Neural cell (in vitro differentiated cells): Measurements from ENCODE around the gene VIT. TPM values are rescaled to one million over a fixed set of nuclear protein-coding genes. Genes with fewer than 3 reads are reported as not detected.

Experiments used
- H2AFZ ChIP-seq: fragments of 200-600, 300-800 bp; sonication (generic), shearing (Covaris generic); 2 replicates; pipeline ENCODE4 v1.6.0; 2014; ENCODE audit warnings: low read depth, mild to moderate bottlenecking, antibody characterized with exemption, low read length, moderate library complexity
- H3F3A ChIP-seq: fragments of 200-600 bp; shearing (Covaris generic); 2 replicates; pipeline ENCODE4 v1.6.1; 2016; ENCODE audit warnings: mild to moderate bottlenecking, moderate library complexity, mixed read lengths, antibody characterized with exemption, low read length; ENCODE audit not compliant: insufficient read depth, poor library complexity, severe bottlenecking
- H3K27ac ChIP-seq: fragments of 200-600, 300-800 bp; sonication (generic), shearing (Covaris generic); 2 replicates; pipeline ENCODE4 v1.5.1; 2014; ENCODE audit warnings: mild to moderate bottlenecking, low read length, moderate library complexity
- H3K27me3 ChIP-seq: fragments of 300-800, 200-600 bp; sonication (generic), shearing (Covaris generic); 2 replicates; pipeline ENCODE4 v1.6.0; 2014; ENCODE audit warnings: mild to moderate bottlenecking, low read depth, low read length, moderate library complexity; ENCODE audit not compliant: insufficient read depth
- H3K36me3 ChIP-seq: fragments of 300-800, 200-600 bp; sonication (generic), shearing (Covaris generic); 2 replicates; pipeline ENCODE4 v1.5.1; 2014; ENCODE audit warnings: mild to moderate bottlenecking, antibody characterized with exemption, low read length, moderate library complexity; ENCODE audit not compliant: insufficient read depth
- H3K4me2 ChIP-seq: fragments of 300-800, 200-600 bp; sonication (generic), shearing (Covaris generic); 2 replicates; pipeline ENCODE4 v1.6.0; 2014; ENCODE audit warnings: mild to moderate bottlenecking, low read length
- H3K4me3 ChIP-seq: fragments of 300-800, 200-600 bp; sonication (generic), shearing (Covaris generic); 2 replicates; pipeline ENCODE4 v1.5.1; 2014; ENCODE audit warnings: mild to moderate bottlenecking, low read length, moderate library complexity
- H3K79me2 ChIP-seq: fragments of 200-600 bp; shearing (Covaris generic); replicated peaks from 2 replicates; pipeline ENCODE4 v1.6.0; 2014; ENCODE audit warnings: mild to moderate bottlenecking, low read length, moderate library complexity; ENCODE audit not compliant: insufficient read depth
- H3K9ac ChIP-seq: fragments of 300-800, 200-600 bp; sonication (generic), shearing (Covaris generic); 2 replicates; pipeline ENCODE4 v1.6.1; 2016; ENCODE audit warnings: mild to moderate bottlenecking, low read length, mixed read lengths
- H3K9me2 ChIP-seq: fragments of 200-600 bp; shearing (Covaris generic); 2 replicates; pipeline ENCODE4 v1.6.1; 2016; ENCODE audit warnings: mild to moderate bottlenecking, low read length, mixed read lengths; ENCODE audit not compliant: insufficient read depth
- H3K9me3 ChIP-seq: fragments of 200-600, 300-800 bp; sonication (generic), shearing (Covaris generic); 2 replicates; pipeline ENCODE4 v1.6.1; 2016; ENCODE audit warnings: mild to moderate bottlenecking, mixed run types, low read length, moderate library complexity, mixed read lengths
- H4K20me1 ChIP-seq: fragments of 200-600 bp; shearing (Covaris generic); 2 replicates; pipeline ENCODE4 v1.6.1; 2016; ENCODE audit warnings: mild to moderate bottlenecking, mixed run types; ENCODE audit not compliant: insufficient read depth
- EP300 ChIP-seq: fragments of 450-650 bp; conservative IDR thresholded peaks from 2 replicates; pipeline ENCODE4 v1.6.1; 2014; ENCODE audit warnings: antibody characterized with exemption, mild to moderate bottlenecking, moderate library complexity; ENCODE audit not compliant: poor library complexity, severe bottlenecking
- EZH2 ChIP-seq: fragments of 200-600, 300-800 bp; shearing (Covaris generic), sonication (generic); IDR thresholded peaks from 2 replicates; pipeline ENCODE4 v1.6.1; 2014; ENCODE audit warnings: antibody characterized with exemption, low read length, borderline replicate concordance, mild to moderate bottlenecking; ENCODE audit not compliant: insufficient read depth, poor library complexity, severe bottlenecking
- MXI1 ChIP-seq: fragments of 450-650 bp; conservative IDR thresholded peaks from 2 replicates; pipeline ENCODE4 v1.6.1; 2014; ENCODE audit warnings: antibody characterized with exemption, mild to moderate bottlenecking; ENCODE audit not compliant: poor library complexity, severe bottlenecking
- POLR2AphosphoS5 ChIP-seq: IDR thresholded peaks from 2 replicates; pipeline ENCODE4 v1.6.1; 2012
- RAD21 ChIP-seq: fragments of 450-650 bp; conservative IDR thresholded peaks from 2 replicates; pipeline ENCODE4 v1.6.1; 2014; ENCODE audit warnings: antibody characterized with exemption, mild to moderate bottlenecking, moderate library complexity
- REST ChIP-seq: IDR thresholded peaks from 2 replicates; pipeline ENCODE4 v1.6.1; 2012; ENCODE audit warnings: borderline replicate concordance
- SMC3 ChIP-seq: fragments of 450-650 bp; conservative IDR thresholded peaks from 2 replicates; pipeline ENCODE4 v1.6.1; 2014; ENCODE audit warnings: antibody characterized with exemption, mild to moderate bottlenecking, moderate library complexity; ENCODE audit not compliant: poor library complexity
- TAF1 ChIP-seq: IDR thresholded peaks from 2 replicates; pipeline ENCODE4 v1.6.1; 2012; ENCODE audit warnings: low read depth
- polyA plus RNA-seq: library from polyadenylated mRNA; depleted of rRNA; stranded (reverse); fragments of >200 nt; gene quantifications from 2 replicates; pipeline ENCODE4 v1.2.3, GENCODE V29; 2014
- TF ChIP-seq, protein P1 (sequence below): fragments of 450-650 bp; IDR thresholded peaks from 2 replicates; pipeline ENCODE4 v1.5.1; 2014; ENCODE audit warnings: antibody characterized with exemption, mild to moderate bottlenecking, moderate library complexity; ENCODE audit not compliant: poor library complexity, severe bottlenecking

VIT gene
- polyA plus RNA-seq, 1 donor from 2014 or later = not detected

GRCh38 chr2:36777788-36778187 is 81.3 kb downstream of the VIT start:
- no peaks in the 10 kb centered on the region for H3K9me2 ChIP-seq
- H3K36me3 ChIP-seq = no peaks in the 10 kb centered on the region
- no peak overlapping the region for H3K4me3 ChIP-seq
- no peak overlapping the region for H2AFZ ChIP-seq
- no peak overlapping the region for H3K9ac ChIP-seq
- H3K4me2 ChIP-seq = no peak overlapping the region
- H3K27ac ChIP-seq = no peak overlapping the region
- H3K9me3 ChIP-seq = no peaks in the 10 kb centered on the region
- H3K79me2 ChIP-seq = no peaks in the 10 kb centered on the region
- H3K27me3 ChIP-seq = no peaks in the 10 kb centered on the region
- H3F3A ChIP-seq = no peaks in the 10 kb centered on the region
- TF ChIP-seq REST (no peak), SMC3 (no peak), RAD21 (no peak)
- no peaks in the 10 kb centered on the region for H4K20me1 ChIP-seq

GRCh38 chr2:36779462-36779861 is 83.0 kb downstream of the VIT start:
- H2AFZ ChIP-seq = no peak overlapping the region

DNA sequence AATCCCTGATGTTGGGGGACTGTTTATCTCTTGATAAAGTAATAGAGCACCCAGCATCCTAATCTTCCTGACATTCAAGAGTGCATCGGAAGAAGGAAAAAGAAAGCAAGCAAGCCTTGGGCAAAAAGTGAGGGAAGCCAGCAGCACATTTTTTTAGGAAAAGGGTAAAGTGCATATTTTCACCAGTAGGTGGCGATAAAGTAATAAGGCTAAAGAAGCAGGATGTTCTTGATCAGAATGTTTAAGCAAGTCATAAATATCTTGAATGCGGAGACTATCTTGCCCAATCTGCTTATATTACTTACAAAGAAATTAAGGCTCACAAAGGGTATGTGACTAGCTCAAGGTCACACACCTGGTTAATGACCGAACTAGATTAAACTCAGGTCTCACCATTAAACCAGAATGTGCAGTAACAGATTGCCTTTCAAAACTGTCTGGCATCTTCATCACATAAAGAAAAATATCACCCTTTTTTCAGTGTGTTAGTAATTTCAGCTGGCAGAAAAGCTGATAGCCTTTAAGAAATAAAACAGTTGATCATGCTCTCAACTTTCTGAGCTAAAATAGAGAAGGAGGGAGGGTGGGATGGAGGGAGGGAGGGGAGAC is 83.8 kb downstream of the VIT start:
- H3K9me2 ChIP-seq = no peaks in the 10 kb centered on the region
- H3K9me3 ChIP-seq = no peaks in the 10 kb centered on the region
- H3K27me3 ChIP-seq = no peaks in the 10 kb centered on the region
- no peaks in the 10 kb centered on the region for H3K36me3 ChIP-seq
- no peak overlapping the region for H3K4me2 ChIP-seq
- H3K4me3 ChIP-seq = no peak overlapping the region
- no peak for TF ChIP-seq MXI1
- peak; percentile 71 for TF ChIP-seq SMC3
- TF ChIP-seq TAF1 = no peak
- no peak for TF ChIP-seq EZH2
- TF ChIP-seq REST = no peak
- TF ChIP-seq EP300 = no peak
- peak; percentile 76 for TF ChIP-seq RAD21
- no peak for TF ChIP-seq POLR2AphosphoS5
- TF ChIP-seq, protein P1, sequence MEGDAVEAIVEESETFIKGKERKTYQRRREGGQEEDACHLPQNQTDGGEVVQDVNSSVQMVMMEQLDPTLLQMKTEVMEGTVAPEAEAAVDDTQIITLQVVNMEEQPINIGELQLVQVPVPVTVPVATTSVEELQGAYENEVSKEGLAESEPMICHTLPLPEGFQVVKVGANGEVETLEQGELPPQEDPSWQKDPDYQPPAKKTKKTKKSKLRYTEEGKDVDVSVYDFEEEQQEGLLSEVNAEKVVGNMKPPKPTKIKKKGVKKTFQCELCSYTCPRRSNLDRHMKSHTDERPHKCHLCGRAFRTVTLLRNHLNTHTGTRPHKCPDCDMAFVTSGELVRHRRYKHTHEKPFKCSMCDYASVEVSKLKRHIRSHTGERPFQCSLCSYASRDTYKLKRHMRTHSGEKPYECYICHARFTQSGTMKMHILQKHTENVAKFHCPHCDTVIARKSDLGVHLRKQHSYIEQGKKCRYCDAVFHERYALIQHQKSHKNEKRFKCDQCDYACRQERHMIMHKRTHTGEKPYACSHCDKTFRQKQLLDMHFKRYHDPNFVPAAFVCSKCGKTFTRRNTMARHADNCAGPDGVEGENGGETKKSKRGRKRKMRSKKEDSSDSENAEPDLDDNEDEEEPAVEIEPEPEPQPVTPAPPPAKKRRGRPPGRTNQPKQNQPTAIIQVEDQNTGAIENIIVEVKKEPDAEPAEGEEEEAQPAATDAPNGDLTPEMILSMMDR = peak; percentile 84
- H3K79me2 ChIP-seq = no peaks in the 10 kb centered on the region
- no peak overlapping the region for H3K27ac ChIP-seq
- H4K20me1 ChIP-seq = no peaks in the 10 kb centered on the region
- no peaks in the 10 kb centered on the region for H3F3A ChIP-seq
- no peak overlapping the region for H3K9ac ChIP-seq
- no peak overlapping the region for H2AFZ ChIP-seq

More at GRCh38 chr2:36779462-36779861, 83.0 kb downstream of the VIT start:
- TF ChIP-seq RAD21 (no peak), POLR2AphosphoS5 (no peak), TAF1 (no peak)
- TF ChIP-seq, protein P1 = no peak
- Histone ChIP-seq H3K9ac (no peak overlapping the region), H3K27ac (no peak overlapping the region), H3K36me3 (no peaks in the 10 kb centered on the region), H3K9me3 (no peaks in the 10 kb centered on the region), H3K4me2 (no peak overlapping the region), H3F3A (no peaks in the 10 kb centered on the region), H3K4me3 (no peak overlapping the region), H3K27me3 (no peaks in the 10 kb centered on the region), H4K20me1 (no peaks in the 10 kb centered on the region), H3K9me2 (no peaks in the 10 kb centered on the region), H3K79me2 (no peaks in the 10 kb centered on the region)
